NCI-H1105 treated with DMSO at 0.1 percent for 48 hours (cell line): Measurements from ENCODE around the gene RNF115.
"Not testable (repeated sequence)": the region's sequence is repeated elsewhere in the genome, so short reads cannot be mapped to it uniquely, and the experiment has no call there.

Experiments
- DNase-seq: peaks from one replicate; lab custom pipeline; 2025; lab: John Stamatoyannopoulos, UW

The RNF115 gene

DNA sequence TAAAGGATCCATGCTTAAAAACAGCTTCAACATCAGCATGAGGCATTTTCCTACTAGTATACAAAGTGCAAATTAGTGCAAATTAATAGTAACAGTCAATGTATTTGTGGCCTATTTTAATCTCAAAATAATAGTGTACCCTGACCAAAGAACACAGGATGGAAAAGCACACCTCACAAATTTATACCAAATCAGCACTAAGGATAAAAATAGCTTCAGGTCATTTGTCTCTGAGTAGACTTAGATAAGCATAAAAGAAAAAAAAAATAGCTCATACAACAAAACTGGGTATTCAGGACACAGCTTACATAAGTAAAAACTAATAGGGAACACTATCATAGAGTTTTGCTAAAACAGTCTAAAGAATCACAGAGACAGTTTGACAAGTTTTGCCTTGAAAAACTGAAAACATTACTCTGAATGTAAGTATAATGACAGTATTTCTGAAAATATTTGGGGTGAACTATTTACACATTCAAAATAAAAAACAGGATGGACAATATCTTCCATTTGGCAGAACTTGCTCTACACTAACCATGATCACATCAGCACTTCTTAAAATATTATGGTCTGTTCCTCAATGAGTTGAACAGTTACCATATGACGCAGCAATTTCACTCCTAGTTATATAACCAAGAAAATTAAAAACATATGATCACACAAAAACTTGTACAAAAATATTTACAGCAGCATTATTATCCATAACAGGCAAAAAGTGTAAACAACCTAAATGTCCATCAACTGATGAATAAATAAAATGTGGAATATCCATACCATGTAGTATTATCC, 46.3 kb downstream of the RNF115 start:
- DNase-seq: no peak

- DNase-seq: no peak
Observed at GRCh38 chr1:145773423-145773822, 50.5 kb downstream of the RNF115 start.

DNA sequence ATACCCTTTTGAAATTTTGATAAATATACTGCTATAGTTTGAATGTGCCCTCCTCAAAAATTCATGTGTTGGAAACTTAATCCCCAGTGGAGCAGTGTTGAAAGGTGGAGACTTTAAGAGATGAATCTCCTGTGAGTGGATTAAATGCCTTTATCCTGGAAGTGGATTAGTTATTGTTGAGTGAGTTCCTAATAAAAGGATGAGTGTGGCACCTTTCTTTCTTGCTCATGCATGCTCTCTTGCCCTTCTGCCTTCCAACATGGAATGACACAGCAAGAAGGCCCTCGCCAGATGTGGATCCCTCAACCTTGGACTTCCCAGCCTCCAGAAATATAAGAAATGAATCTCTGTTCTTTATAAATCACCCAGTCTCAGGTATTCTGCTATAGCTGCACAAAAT, 52.8 kb downstream of the RNF115 start:
- no peak for DNase-seq

- not testable (repeated sequence) for DNase-seq
Observed at GRCh38 chr1:145768004-145768403, 55.9 kb downstream of the RNF115 start.

DNA sequence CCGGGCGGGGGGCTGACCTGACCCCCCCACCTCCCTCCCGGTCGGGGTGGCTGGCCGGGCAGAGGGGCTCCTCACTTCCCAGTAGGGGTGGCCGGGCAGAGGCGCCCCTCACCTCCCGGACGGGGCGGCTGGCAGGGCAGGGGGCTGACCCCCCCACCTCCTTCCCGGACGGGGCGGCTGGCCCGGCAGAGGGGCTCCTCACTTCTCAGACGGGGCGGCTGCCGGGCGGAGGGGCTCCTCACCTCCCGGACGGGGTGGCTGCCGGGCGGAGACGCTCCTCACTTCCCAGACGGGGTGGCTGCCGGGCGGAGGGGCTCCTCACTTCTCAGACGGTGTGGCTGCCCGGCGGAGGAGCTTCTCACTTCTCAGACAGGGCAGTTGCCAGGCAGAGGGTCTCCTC, 57.0 kb downstream of the RNF115 start:
- not testable (repeated sequence) for DNase-seq

GRCh38 chr1:145765585-145766360, 58.1 kb downstream of the RNF115 start:
- DNase-seq: peak; percentile 20

- DNase-seq: not testable (repeated sequence)
Observed at GRCh38 chr1:145765127-145765526, 58.8 kb downstream of the RNF115 start.

DNA sequence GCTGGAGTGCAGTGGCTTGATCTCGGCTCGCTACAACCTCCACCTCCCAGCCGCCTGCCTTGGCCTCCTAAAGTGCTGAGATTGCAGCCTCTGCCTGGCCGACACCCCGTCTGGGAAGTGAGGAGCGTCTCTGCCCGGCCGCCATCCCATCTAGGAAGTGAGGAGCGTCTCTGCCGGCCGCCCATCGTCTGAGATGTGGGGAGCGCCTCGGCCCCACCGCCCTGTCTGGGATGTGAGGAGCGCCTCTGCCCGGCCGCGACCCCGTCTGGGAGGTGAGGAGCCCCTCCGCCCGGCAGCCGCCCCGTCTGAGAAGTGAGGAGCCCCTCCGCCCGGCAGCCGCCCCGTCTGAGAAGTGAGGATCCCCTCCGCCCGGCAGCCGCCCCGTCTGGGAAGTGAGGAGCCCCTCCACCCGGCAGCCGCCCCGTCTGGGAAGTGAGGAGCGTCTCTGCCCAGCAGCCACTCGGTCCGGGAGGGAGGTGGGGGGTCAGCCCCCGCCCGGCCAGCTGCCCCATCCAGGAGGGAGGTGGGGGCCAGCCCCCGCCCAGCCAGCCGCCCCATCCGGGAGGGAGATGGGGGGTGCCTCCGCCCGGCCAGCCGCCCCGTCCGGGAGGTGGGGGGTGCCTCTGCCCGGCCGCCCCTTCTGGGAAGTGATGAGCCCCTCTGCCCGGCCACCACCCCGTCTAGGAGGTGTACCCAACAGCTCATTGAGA, 59.5 kb downstream of the RNF115 start:
- DNase-seq: not testable (repeated sequence)

- not testable (repeated sequence) for DNase-seq
Observed at GRCh38 chr1:145762001-145762400, 61.9 kb downstream of the RNF115 start.

GRCh38 chr1:145761498-145761897, 62.4 kb downstream of the RNF115 start:
- DNase-seq: not testable (repeated sequence)

DNA sequence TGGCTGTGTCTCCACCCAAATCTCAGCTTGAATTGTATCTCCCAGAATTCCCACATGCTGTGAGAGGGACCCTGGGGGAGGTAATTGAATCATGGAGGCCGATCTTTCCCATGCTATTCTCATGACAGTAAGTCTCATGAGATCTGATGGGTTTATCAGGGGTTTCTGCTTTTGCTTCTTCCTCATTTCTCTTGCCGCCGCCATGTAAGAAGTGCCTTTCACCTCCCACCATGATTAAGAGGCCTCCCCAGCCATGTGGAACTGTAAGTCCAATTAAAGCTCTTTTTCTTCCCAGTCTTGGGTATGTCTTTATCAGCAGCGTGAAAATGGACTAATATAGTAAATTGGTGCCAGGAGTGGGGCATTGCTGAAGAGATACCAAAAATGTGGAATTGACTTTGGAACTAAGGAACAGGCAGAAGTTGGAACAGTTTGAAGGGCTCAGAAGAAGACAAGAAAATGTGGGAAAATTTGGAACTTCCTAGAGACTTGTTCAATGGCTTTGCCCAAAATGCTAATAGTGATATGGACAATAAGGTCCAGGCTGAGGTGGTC, 63.4 kb downstream of the RNF115 start:
- DNase-seq: not testable (repeated sequence)

- no peak for DNase-seq
Observed at GRCh38 chr1:145759721-145760120, 64.2 kb downstream of the RNF115 start.

DNA sequence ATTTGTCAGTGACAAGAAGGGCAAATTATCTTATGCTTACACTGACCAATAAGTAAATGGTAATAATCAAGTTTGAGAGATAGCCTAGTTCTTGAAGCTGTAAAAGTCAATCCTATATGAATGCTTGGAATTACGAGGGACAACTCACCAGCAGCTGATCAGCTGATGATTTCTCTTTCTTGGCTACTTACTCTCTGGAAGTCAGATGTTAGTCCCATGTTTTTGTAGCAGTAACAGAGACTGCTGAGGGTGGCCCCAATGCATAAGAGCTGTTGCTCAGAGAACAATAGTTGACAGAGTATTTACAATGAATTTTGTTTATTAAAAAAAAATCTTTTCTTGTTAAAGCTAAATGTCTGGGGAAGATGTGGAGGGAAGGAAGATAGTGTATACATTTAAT, 65.3 kb downstream of the RNF115 start:
- DNase-seq: no peak

DNA sequence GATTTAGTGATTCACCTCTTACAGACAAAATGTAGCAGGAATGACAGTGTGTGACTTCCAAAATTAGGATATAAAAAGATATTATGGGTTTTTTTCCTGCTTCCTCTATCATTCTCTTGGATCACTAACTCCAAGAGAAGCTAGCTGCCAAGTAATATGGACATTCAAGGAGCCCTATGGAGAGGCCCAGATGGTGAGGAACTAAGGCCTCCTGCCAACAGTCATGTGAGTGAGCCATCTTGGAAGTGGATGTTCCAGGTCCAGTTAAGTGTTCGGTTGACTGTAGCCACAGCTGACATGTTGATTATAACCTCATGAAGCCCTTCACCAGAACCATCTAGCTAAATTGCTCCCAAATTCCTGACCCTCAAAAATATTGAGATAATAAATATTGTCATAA, 65.8 kb downstream of the RNF115 start:
- DNase-seq: no peak

GRCh38 chr1:145757420-145757819, 66.5 kb downstream of the RNF115 start:
- DNase-seq: no peak

DNA sequence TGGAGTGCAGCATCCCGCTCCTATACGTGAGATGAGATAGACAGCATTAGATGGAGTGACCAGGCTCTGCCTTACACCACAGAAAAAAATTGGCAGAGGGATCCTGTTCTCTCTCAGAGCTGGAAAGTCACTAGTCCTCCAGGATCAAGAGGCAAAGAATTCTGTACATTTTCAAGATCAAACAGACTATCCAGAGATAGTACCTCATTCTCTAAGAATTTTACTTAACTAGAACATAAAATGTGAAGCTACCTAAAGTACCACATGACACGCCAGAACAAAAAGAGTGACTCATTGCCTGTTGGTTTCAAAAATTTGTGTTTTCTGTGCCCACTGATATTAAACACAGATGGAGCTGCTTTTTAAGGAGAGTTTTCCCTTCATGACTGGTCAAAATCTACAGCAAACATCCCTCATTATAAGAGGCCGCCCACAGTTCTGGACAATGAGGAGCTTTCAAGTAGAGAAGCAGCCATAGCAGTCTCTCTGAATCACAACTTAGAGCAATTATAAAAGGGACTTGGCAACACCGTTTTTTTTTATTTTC, 72.3 kb downstream of the RNF115 start:
- no peak for DNase-seq

GRCh38 chr1:145750426-145750825, 73.5 kb downstream of the RNF115 start:
- DNase-seq: no peak

- DNase-seq: no peak
Observed at GRCh38 chr1:145747398-145748247, 76.3 kb downstream of the RNF115 start.

- no peak for DNase-seq
Observed at GRCh38 chr1:145740269-145740668, 83.6 kb downstream of the RNF115 start.

DNA sequence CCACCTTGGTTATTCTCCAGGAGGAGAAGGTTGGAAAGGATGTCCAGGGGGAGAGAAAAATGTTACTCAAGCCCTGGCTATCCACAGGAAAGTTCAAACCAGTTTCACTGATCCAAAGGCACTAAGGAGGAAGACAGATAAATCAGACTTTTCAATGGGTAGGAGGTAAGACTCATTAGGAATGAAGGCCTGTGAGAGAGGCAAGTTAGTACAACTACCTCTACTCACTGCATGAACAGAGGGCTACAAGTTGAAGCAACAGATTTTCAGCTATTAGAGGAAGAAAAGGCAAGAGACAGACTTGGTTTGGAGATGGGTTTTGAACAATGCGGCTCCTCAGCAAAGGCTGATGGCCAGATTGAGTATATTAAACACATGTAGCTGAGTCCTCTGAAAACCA, 87.7 kb downstream of the RNF115 start:
- DNase-seq: no peak

DNA sequence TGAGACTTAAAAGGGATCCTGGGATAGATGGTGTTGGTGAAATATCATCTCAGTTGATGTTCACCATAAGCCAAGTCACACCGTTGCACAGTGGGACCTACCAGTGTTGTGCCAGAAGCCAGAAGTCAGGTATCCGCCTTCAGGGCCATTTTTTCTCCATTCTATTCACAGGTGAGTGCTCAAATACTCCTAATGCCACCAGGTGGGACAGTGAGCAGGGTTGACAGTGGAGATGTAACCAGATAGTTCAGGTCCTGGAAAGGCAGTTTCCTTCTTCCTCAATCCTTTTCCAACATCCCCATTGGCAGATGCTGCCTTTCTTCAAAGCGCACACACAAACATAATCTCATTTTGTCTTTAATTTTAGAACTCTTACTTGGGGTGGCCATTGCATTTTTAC, 93.0 kb downstream of the RNF115 start:
- no peak for DNase-seq
